Stimulated activated CD4-positive, alpha-beta T cell treated with anti-CD3 and anti-CD28 coated beads, Interleukin-4, amount 100 ng/mL, for 24 hours (primary cell): Measurements from ENCODE around the gene ZNF423.

Source experiments
- DNase-seq: peaks from one replicate; pipeline ENCODE4 v3.0.0-alpha.2; 2020

Gene ZNF423

GRCh38 chr16:49716339-49716934 lies 139.5 kb downstream of the ZNF423 start:
- DNase-seq: no peak

DNA sequence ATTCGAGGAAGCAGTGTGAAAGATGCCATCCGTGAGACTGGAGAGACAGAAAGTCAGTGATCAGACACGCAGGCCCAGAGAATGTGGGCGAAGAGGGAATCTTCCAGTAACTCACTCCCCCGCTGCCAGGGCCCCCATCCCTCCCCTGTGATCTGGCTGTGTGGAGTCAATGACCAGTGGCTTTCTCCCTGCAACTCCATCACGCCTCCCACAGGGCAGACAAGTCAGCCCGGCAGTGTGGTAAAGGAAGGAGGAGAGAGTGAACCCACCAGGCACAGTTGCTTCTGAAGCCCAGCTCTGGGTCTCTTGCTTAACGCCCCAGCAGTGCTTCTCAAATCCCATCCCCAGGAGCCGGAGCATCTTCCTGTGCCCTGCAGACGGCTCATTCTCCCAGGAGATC lies 142.1 kb downstream of the ZNF423 start:
- no peak for DNase-seq

DNA sequence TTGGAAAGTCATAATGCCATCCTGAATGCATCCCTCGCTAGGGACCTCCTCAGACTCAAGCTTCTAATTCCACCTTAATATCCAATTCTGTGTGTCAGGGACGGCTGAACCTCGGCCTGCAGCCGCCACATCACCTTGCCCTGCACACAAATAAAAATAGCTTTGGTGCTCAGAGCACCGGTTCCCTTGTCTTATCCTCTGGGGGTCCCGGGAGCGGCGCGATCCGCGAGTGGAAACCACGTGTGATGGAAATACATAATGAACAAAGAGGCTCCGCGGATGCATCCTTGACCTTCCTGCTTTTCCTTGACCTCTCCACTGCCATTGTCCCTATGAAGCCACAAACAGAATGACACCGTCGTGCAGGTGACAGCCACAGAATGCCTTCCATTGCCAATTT lies 143.4 kb downstream of the ZNF423 start:
- DNase-seq: no peak

GRCh38 chr16:49712106-49712505 lies 143.8 kb downstream of the ZNF423 start:
- no peak for DNase-seq

GRCh38 chr16:49709057-49709456 lies 146.9 kb downstream of the ZNF423 start:
- DNase-seq: no peak

DNA sequence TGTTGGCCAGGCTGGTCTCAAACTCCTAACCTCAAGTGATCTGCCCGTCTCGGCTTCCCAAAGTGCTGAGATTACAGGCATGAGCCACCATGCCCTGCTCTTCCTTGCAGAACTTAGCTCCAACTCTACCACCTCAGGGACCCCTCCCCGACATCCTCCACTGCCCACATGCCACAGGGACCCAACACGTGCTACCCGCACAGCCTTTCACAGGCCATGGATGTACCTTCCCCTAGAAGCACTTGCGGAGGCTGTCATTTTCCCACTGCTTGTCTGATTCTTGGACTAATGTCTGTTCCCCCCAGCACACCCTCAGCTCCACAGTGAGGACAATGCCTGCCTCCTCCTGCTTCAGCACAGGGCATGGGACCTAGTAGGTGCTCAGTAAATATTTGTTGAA lies 147.4 kb downstream of the ZNF423 start:
- DNase-seq: no peak

- no peak for DNase-seq
Observed at GRCh38 chr16:49706620-49707355, 149.1 kb downstream of the ZNF423 start.

DNA sequence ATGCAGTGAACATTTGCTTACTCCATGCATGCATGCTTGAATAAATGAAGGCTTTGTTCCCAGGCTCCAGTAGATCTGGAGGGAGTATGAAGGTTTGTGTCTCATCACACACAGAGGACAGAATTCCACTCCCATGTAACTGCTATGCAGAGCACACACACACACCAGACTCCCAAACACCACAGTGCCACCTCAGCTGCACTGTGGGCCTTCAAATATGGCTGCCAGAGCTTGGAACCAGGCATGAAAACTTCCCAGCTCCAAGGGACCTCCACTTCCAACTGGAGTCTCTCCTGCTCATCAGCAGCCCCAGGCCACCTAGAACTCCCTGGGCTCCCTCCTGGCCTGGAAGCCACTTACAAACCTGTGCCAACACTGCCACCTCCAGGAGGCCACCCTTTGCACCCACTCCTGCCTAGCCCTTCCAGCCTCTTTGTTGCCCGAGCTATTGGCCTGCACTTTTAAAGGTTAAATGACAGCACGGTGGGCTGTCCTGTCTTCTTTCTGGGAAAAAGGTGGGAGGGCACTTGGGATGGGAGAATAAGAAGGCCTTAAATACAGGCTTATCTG lies 151.2 kb downstream of the ZNF423 start:
- no peak for DNase-seq

- no peak for DNase-seq
Observed at GRCh38 chr16:49703483-49703882, 152.4 kb downstream of the ZNF423 start.

GRCh38 chr16:49701789-49702494 lies 154.0 kb downstream of the ZNF423 start:
- no peak for DNase-seq

DNA sequence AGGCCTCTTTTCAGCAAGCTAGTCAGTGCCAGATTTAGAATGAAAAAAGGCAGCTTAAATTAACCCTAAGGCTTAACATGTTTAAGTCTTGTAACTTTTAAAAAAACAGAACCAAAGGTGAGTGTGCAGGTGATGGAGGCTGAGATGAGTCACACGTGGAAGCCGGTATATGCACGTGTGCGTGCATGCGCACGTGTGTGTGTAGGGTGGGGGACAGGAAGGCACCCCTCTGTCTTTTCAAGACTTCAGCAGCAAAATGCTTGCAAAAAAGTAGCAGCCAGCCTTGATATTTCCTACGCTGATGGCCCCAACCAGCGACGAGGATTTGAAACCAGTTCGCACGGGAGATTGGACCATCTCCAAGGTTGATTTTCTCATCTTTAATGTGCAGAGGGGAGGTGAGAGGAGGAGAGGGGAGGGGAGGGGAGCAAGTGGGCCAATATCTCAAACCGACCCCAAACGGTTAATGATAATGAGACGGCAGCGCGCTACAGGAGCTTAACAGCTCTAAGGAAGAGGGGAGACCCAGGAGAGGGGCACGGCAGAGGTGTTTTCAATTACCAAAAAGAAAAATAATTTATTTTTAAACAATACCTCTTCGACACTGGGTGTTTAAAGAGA lies 154.7 kb downstream of the ZNF423 start:
- DNase-seq: no peak

DNA sequence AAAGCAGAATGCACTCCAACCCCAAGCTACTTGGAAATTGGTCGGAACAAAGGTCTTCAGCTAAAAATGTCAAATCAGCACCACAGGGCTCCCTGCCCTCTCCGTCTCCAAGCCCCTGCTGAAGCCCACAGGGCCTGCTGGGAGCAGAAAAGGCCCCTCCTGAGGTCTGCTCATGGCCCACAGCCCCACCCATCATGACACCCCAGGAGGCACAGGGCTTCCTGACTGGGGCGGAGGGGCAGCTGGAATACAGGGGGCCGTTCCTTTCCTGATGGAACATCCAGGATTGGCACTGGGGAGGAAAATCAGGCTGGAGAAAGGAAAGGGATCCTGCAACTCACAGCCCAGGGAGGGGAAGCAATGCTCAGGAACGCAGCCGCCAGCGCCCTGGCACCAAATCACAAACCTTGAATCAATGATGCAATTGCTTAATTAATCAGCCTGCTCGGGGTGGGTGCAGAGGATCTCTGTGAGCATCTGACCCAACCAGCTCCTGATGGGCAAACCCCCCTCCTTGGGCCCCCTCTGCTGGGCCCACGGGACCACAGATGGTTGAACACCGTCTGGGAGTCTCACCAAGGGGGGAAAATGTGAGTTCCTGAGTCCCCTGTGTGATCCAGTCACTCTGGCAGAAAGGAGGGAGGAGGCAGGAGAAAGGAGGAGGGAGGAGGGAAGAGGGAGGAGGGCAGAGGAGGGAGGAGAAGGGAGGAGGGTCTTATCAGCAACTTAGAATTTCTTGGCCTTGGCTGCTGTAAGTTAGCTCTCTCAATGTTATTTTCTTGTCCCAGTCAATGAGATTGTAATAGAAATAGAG lies 155.5 kb downstream of the ZNF423 start:
- DNase-seq: no peak

GRCh38 chr16:49699841-49700175 lies 156.1 kb downstream of the ZNF423 start:
- DNase-seq: no peak

- DNase-seq: no peak
Observed at GRCh38 chr16:49698931-49699840, 156.7 kb downstream of the ZNF423 start.

DNA sequence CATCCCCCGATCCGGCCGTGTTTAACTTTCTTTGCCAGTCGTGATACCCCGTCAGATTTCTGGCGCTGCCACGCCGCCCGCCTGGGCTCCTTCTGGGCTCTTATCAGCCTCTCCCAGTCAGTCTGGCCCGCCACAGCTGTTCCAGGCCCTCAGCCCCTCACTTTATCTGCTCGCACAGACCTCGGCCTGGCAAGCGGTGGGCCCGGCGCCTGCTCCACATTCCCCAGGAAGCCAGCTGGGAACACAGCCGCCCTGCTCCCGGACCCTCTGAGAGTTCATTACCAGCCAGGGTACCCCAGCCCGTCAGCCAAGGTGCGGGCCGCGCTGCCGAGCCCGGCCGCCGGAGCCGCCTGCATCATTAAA lies 157.5 kb downstream of the ZNF423 start:
- no peak for DNase-seq

DNA sequence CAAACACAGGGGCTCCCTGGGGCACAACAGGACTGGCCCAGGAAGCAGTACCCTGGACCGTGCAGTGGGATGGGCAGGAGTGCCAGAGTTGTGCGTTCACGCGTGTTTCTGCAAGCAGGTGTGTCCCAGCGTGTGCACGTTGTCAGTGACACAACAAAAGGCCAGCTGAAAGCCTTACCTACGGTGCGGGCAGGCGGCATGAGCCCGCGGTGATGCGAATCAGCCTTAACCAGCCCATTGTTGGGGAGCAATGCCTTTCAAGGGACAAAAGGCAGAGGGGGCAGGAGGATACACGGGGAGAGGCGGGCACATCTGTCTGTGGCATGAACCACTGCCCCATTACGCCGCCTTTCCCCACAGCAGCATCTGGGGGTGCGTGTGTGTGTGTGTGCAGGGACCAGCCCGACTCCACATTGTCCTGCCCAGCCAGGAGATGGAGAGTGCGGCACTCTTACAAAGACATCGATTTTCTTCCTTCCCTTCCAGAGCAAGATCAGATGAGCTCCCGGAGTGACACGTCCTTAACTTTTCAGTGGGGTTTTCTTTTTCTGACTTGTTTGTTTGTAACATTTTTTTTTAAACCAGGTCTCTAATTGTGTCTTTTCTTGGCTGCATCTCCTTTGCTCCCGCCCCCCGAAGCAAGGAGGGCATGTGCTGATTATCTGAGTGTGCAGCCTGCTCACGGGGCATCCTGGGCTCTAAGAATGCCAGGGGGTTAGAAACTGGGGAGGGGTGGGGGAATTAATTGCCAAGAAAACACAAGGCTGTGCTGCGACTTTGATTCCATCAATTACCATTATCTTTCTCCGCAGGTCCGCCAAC lies 158.1 kb downstream of the ZNF423 start:
- DNase-seq: no peak

DNA sequence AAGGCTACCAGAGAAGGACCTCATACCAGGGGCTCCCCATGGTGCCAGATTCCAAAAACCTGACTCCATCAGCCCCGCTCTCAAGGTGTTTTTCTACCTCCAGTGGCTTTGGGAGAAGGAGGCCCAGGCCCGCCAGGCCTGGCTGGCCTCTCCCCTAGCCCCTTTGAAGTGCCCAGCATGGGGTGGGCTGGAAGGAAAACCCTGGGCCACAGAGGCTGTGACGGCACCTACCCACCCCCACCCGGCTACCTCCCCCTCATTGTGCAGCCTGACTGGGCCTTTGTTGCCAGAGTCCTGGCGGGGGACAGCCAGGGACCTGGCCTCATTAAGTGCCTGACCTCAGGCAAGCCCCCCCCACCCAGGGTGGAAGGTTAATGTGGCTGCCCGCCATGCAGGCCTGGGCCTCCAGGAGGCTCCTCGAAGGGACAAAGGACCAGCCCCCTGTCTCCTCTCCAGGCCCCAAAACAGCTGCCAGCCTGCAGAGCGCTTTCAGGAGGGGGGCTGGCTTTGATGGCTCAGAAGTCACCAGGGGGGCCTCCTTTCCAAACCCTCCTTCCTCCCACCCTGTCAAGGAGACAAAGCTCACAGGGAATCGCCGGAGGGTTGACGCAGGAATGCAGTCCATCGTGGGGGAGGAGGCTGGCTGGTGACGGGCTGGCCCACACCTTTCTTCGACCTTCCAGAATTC lies 159.4 kb downstream of the ZNF423 start:
- DNase-seq: no peak

DNA sequence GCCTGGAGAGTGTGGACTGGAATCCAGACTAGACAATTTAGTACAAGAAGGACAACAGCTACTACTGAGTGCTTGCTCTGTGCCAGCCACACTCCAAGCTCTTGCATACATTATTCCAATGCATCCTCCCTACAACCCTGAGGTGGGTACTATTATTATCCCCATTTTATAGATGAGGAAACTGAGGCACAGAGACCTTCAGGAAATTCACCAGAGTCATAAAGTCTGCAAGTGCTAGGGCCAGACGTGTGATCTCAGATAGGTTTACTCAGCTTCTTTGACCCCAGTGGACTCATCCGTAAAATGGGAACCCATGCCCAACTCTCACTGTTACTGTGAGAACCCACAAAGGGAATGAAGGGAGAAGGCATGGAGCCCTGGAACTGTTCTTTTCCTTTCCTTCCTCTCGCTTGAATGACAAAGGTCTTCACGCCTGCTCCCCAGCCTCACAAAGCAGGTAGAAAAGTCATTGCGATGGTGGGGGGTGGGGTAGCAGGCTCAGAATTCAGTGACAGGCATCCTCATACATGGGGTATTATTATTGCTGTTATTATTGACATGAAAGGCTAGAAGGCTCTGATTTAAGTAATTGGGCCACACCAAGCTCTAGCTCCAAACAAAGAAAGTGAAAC lies 160.0 kb downstream of the ZNF423 start:
- DNase-seq: no peak

GRCh38 chr16:49693445-49693844 lies 162.5 kb downstream of the ZNF423 start:
- DNase-seq: no peak

DNA sequence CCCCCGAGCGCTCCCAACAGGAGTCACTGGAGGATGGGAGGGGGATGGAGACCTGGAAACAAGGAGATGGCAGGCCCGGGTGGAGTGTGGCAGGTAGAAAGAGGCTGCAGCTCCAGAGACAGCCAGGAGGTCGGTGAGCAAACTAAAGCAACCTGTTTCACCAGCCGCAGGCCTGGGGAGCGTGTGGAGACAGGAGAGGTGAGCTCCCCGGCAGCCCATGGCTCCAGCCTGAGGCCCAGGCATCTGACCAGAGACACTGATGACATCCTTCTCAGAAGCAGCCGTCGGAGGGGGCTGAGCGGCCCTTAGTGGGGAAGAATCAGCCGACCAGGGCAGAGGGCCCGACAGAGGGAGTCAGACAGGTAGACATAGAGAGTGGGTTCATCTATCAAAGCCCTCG lies 165.1 kb downstream of the ZNF423 start:
- no peak for DNase-seq
